PC-3 (cell line): ENCODE data around the gene TIAM2. TPM values are rescaled to one million over a fixed set of nuclear protein-coding genes. Genes with fewer than 3 reads are reported as not detected.

Source experiments
- ATAC-seq: fragments of 200-7000 bp; cut with Tn5 transposase; 2 replicates; pipeline ENCODE4 v1.9.1; 2020; ENCODE audit warnings: mild to moderate bottlenecking, moderate library complexity
- BruUV-seq: library from RNA; stranded (reverse); fragments of 400-500 nt; replicated peaks from 2 replicates; lab custom pipeline; 2021; lab: Mats Ljungman, UMichigan
- CTCF ChIA-PET: fragments of 300-600 bp; sonication (Branson Sonifier 250); formaldehyde crosslinking; loops from one replicate; lab custom pipeline; 2022; ENCODE audit warnings: antibody characterized with exemption; lab: Charles Lee
- POLR2A ChIA-PET: fragments of 300-600 bp; sonication (Branson Sonifier 250); formaldehyde crosslinking; loops from one replicate; lab custom pipeline; 2022; ENCODE audit warnings: antibody characterized with exemption; ENCODE audit not compliant: unreplicated experiment; lab: Charles Lee
- DNase-seq: peaks from one replicate; pipeline ENCODE4 v3.0.0-alpha.2; 2015
- H2AFZ ChIP-seq: fragments of 300-600 bp; sonication (generic); 2 replicates; pipeline ENCODE4 v1.6.0; 2016; ENCODE audit warnings: antibody characterized with exemption, low read length
- H3F3A ChIP-seq: fragments of 300-600 bp; sonication (generic); one replicate; pipeline ENCODE4 v1.6.0; 2017; ENCODE audit warnings: antibody characterized with exemption, low read length, control low read depth, mild to moderate bottlenecking; ENCODE audit not compliant: unreplicated experiment
- H3K27ac ChIP-seq: fragments of 300-600 bp; sonication (generic); 2 replicates; pipeline ENCODE4 v1.5.1; 2016; ENCODE audit warnings: mild to moderate bottlenecking, low read length
- H3K27me3 ChIP-seq: fragments of 300-600 bp; sonication (generic); 2 replicates; pipeline ENCODE4 v1.6.1; 2016; ENCODE audit warnings: low read length, mixed read lengths
- H3K36me3 ChIP-seq: fragments of 300-600 bp; sonication (generic); 2 replicates; pipeline ENCODE4 v1.6.1; 2016; ENCODE audit warnings: low read depth, mixed run types, low read length, mixed read lengths
- H3K4me1 ChIP-seq: fragments of 300-600 bp; sonication (generic); 2 replicates; pipeline ENCODE4 v1.5.1; 2016; ENCODE audit warnings: low read length; ENCODE audit not compliant: insufficient read depth
- H3K4me2 ChIP-seq: fragments of 300-600 bp; sonication (generic); 2 replicates; pipeline ENCODE4 v1.6.0; 2016; ENCODE audit warnings: low read length
- H3K4me3 ChIP-seq: fragments of 300-600 bp; sonication (generic); 2 replicates; pipeline ENCODE4 v1.5.1; 2016; ENCODE audit warnings: mild to moderate bottlenecking, low read length, mixed read lengths
- H3K79me2 ChIP-seq: fragments of 300-600 bp; sonication (generic); 2 replicates; pipeline ENCODE4 v1.6.1; 2017; ENCODE audit warnings: low read length, mixed read lengths
- H3K9ac ChIP-seq: fragments of 300-600 bp; sonication (generic); 2 replicates; pipeline ENCODE4 v1.6.0; 2016; ENCODE audit warnings: mild to moderate bottlenecking, low read length
- H3K9me2 ChIP-seq: fragments of 300-600 bp; sonication (generic); replicated peaks from 2 replicates; pipeline ENCODE4 v1.6.1; 2016; ENCODE audit warnings: mixed run types, low read length, mixed read lengths
- H3K9me3 ChIP-seq: fragments of 300-600 bp; sonication (generic); 2 replicates; pipeline ENCODE4 v1.6.1; 2016; ENCODE audit warnings: low read length, mixed read lengths
- H4K20me1 ChIP-seq: fragments of 300-600 bp; sonication (generic); 2 replicates; pipeline ENCODE4 v1.6.1; 2016; ENCODE audit warnings: low read length, mixed read lengths
- EZH2 ChIP-seq: fragments of 300-600 bp; sonication (generic); IDR thresholded peaks from one replicate; pipeline ENCODE4 v1.6.1; 2017; ENCODE audit warnings: antibody characterized with exemption, mild to moderate bottlenecking, low read length; ENCODE audit not compliant: unreplicated experiment
- EZH2phosphoT487 ChIP-seq: fragments of 300-600 bp; sonication (generic); IDR thresholded peaks from 2 replicates; pipeline ENCODE4 v1.6.1; 2018; ENCODE audit warnings: mild to moderate bottlenecking, antibody characterized with exemption, low read length, borderline replicate concordance
- intact Hi-C: fragments of 100-400 bp; cut with micrococcal nuclease; formaldehyde crosslinking; loops from 2 replicates; pipeline ENCODE4 v1.9.0; 2023
- total RNA-seq: library from RNA; depleted of rRNA; stranded (reverse); fragments of >200 nt; gene quantifications from 2 replicates; pipeline ENCODE4 v1.2.3, GENCODE V29; 2014
- TF ChIP-seq, protein P1 (sequence below): fragments of 300-600 bp; sonication (generic); conservative IDR thresholded peaks from 2 replicates; pipeline ENCODE4 v1.5.1; 2017; ENCODE audit warnings: antibody characterized with exemption, low read depth, mild to moderate bottlenecking, low read length

The TIAM2 gene
- total RNA-seq, 1 experiment from 2014 or later, result 4.5 TPM

GRCh38 chr6:155036907-155037306 is 41.8 kb downstream of the TIAM2 start:
- no peak overlapping the region for H3K4me3 ChIP-seq
- H3K27me3 ChIP-seq, result no peaks in the 10 kb centered on the region
- no peak overlapping the region for H3K9ac ChIP-seq
- no peak for ATAC-seq
- no TSS peak for BruUV-seq
- H3K4me2 ChIP-seq, result no peak overlapping the region
- H3K27ac ChIP-seq, result no peak overlapping the region
- H3K9me2 ChIP-seq, result no peaks in the 10 kb centered on the region
- intact Hi-C loops, result no loop called here
- no peak overlapping the region for H2AFZ ChIP-seq
- DNase-seq, result no peak
- no peaks in the 10 kb centered on the region for H3F3A ChIP-seq
- H3K4me1 ChIP-seq, result no peaks in the 10 kb centered on the region
- H3K79me2 ChIP-seq, result no peaks in the 10 kb centered on the region
- H4K20me1 ChIP-seq, result no peaks in the 10 kb centered on the region
- no peak for TF ChIP-seq EZH2
- TF ChIP-seq, protein P1, sequence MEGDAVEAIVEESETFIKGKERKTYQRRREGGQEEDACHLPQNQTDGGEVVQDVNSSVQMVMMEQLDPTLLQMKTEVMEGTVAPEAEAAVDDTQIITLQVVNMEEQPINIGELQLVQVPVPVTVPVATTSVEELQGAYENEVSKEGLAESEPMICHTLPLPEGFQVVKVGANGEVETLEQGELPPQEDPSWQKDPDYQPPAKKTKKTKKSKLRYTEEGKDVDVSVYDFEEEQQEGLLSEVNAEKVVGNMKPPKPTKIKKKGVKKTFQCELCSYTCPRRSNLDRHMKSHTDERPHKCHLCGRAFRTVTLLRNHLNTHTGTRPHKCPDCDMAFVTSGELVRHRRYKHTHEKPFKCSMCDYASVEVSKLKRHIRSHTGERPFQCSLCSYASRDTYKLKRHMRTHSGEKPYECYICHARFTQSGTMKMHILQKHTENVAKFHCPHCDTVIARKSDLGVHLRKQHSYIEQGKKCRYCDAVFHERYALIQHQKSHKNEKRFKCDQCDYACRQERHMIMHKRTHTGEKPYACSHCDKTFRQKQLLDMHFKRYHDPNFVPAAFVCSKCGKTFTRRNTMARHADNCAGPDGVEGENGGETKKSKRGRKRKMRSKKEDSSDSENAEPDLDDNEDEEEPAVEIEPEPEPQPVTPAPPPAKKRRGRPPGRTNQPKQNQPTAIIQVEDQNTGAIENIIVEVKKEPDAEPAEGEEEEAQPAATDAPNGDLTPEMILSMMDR, result no peak
- no peak for TF ChIP-seq EZH2phosphoT487
- H3K9me3 ChIP-seq, result no peaks in the 10 kb centered on the region
- POLR2A ChIA-PET, result no interaction called here
- H3K36me3 ChIP-seq, result no peaks in the 10 kb centered on the region
- CTCF ChIA-PET, result no interaction called here

GRCh38 chr6:155038104-155038503 is 43.0 kb downstream of the TIAM2 start:
- DNase-seq (no peak), ATAC-seq (no peak)
- Histone ChIP-seq H3K27ac (no peak overlapping the region), H2AFZ (no peak overlapping the region), H3K36me3 (no peaks in the 10 kb centered on the region), H3F3A (no peaks in the 10 kb centered on the region), H3K9me2 (no peaks in the 10 kb centered on the region), H3K9ac (no peak overlapping the region), H3K4me2 (no peak overlapping the region), H3K4me1 (no peaks in the 10 kb centered on the region), H3K27me3 (no peaks in the 10 kb centered on the region), H3K9me3 (no peaks in the 10 kb centered on the region), H3K79me2 (no peaks in the 10 kb centered on the region), H3K4me3 (no peak overlapping the region), H4K20me1 (no peaks in the 10 kb centered on the region)
- CTCF ChIA-PET, result no interaction called here
- POLR2A ChIA-PET, result no interaction called here
- TF ChIP-seq EZH2phosphoT487 (no peak), EZH2 (no peak)
- TF ChIP-seq, protein P1, result no peak
- no TSS peak for BruUV-seq
- intact Hi-C loops, result no loop called here

- H3K4me2 ChIP-seq, result no peak overlapping the region
- ATAC-seq, result no peak
- H3K9me2 ChIP-seq, result no peaks in the 10 kb centered on the region
- H3K4me3 ChIP-seq, result no peak overlapping the region
- H3K27ac ChIP-seq, result no peak overlapping the region
- H4K20me1 ChIP-seq, result no peaks in the 10 kb centered on the region
- TF ChIP-seq, protein P1, result no peak
- no peak for TF ChIP-seq EZH2
- TF ChIP-seq EZH2phosphoT487, result no peak
- H2AFZ ChIP-seq, result no peak overlapping the region
- POLR2A ChIA-PET, result no interaction called here
- H3F3A ChIP-seq, result no peaks in the 10 kb centered on the region
- H3K36me3 ChIP-seq, result no peaks in the 10 kb centered on the region
- no peaks in the 10 kb centered on the region for H3K9me3 ChIP-seq
- no peaks in the 10 kb centered on the region for H3K4me1 ChIP-seq
- no peak for DNase-seq
- intact Hi-C loops, result no loop called here
- H3K79me2 ChIP-seq, result no peaks in the 10 kb centered on the region
- no TSS peak for BruUV-seq
- CTCF ChIA-PET, result no interaction called here
- no peak overlapping the region for H3K9ac ChIP-seq
- no peaks in the 10 kb centered on the region for H3K27me3 ChIP-seq
These were observed 43.4 kb downstream of the TIAM2 start for GRCh38 chr6:155038527-155038926.
